HG03045 (cell line): ENCODE results near the gene CYFIP1.

Experiments
- ATAC-seq: cut with Tn5 transposase; IDR thresholded peaks from one replicate; pipeline ENCODE4 v1.9.1; 2021; ENCODE audit warnings: mild to moderate bottlenecking, moderate library complexity; ENCODE audit not compliant: unreplicated experiment

CYFIP1 gene

DNA sequence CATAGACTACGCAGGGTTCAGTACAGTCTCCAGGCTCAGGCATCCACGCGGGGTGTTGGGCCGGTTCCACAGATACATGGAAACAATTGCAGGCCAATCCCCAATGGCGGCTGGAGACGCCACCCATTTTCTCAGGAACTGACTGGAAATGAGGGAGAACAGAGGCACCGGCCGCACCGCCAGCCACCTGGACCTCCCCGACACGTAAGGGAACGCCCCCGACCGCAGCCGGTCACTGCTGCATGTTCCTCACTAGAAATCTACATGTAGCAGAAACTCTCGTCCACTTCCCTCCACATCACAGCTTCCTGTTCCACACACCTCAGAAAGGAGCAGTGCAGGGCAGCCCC lies 29.2 kb downstream of the CYFIP1 start:
- ATAC-seq = no peak

DNA sequence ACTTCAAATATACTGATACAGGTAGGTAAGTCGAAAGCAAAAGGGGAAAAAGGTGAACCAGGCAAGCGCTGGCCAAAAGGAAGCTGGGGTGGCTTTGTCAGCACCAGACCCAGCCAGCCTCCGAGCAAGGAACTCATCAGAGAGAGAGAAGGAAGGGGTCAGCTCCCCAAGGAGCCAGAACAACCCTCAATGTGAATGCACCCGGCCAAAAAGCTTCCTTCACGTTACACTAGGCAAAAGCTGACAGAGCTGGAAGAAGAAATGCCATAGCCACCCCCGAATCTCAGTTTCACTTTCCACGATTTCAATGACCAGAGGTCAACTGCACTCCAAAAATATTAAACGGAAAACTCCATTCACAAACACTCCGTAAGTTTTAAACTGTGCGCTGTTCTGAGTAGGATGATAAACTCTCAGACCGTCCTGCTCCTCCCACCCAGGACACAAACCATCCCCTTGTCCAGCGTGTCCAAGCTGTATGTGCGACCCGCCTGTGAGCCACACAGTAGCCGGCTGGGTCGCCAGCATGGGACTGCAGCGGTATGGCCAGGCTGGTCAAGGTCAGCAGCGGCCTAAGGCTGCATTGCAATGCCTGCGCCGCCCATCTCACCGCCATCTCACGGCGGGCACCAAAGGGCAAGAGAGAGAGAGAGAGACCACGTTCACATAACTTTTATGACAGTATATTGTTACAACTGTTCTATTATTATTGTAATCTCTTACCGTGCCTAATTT lies 29.7 kb downstream of the CYFIP1 start:
- no peak for ATAC-seq

DNA sequence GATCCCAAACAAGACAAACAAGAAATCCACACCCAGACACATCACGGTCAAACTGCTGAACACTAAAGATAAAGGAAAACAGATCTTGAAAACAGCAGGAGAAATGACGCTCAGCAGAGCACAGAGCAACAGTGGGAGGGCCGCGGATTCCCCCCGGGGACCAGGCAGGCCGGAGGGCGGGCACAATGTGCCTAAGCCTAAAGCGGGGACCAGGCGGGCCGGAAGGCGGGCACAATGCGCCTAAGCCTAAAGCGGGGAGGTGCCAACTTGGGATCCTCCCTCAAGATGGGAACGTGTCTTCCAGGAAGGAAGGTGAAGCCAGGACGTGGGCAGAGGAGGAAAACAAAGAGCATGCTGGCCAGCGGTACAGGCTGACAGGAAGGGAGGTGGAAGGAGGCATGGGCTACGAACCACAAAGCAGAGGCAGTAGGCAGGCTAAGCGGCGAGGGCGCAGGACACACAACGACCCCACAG lies 31.1 kb downstream of the CYFIP1 start:
- ATAC-seq = peak; percentile 75

DNA sequence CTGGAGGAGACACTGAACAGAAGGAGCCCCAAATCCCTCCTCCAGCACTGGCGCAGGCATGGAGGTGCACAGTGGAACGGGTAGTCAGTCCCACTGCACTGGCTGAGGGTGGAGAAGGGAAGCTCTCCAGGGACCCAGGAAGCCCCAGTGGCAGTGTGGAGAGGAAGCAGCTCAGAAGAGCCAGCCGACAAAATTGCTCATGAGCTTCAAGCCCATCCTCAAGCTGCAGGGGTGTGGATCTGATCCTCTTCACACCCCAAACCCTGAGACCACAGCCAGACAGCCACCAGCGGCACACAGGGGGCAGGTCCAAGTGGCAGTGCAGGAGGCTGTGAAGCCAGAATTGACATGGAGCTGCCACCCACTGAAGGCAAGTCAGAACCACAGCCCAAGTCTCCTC lies 32.1 kb downstream of the CYFIP1 start:
- no peak for ATAC-seq

DNA sequence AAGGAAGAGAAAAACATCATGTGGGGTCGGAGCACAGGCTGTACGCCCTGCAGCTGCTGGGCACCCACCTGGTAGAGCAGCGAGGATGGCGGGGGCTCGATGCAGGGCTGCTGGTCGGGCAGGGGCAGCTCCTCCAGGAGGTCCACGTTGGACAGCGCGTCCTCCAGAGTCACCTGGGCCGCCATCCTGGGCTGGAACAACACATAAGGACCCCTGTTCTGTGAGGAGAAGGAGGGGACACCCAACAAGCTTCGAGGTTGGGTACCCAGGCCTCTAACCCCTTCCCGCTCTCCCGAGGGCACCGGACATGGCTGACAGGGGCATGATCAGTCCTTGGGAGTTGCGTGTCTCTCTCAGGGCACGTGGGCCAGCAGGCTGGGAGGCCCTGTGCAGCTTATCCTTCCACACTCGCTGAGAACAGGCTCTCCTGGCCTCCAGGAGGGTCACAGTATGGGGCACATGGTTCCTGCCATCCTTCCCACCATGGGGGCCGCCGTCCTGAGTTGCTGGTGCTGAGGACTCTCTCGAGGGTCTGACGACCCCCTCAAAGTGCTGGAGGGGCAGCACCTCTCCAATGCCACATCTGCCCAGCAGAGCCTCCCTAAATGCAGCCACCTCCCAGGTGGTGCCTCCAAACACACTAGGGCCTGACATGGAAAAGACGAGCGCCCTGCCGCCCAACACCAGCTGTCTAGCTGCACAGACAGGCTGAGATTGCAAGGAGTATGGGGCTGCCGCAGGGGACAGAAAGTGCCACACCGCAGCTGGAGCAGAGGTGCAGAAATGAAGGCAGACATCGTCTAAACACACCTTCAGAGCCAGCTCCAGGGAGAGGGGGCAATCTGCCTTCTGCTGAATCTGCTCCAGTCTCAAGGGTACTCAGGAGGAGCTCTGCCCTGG lies 32.8 kb downstream of the CYFIP1 start:
- no peak for ATAC-seq

DNA sequence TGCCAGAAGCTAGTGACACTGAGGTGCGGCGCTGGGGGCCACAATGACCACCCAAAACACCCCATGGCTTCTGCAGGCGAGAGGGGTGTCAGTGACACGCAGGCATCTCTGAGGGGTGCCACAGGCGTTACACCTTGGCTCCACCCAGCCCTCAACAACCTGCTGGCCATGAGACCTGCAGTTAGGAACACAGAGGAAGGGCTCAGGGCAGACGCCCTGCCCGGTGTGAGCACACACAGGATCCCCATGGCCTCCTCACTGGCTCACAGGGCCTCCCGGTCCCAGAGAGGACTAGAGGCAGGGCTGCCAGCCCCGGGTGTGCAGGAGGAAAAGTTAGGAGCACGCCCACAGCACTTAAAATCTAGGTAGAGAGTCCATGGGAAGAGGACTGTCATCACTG lies 35.1 kb downstream of the CYFIP1 start:
- no peak for ATAC-seq

DNA sequence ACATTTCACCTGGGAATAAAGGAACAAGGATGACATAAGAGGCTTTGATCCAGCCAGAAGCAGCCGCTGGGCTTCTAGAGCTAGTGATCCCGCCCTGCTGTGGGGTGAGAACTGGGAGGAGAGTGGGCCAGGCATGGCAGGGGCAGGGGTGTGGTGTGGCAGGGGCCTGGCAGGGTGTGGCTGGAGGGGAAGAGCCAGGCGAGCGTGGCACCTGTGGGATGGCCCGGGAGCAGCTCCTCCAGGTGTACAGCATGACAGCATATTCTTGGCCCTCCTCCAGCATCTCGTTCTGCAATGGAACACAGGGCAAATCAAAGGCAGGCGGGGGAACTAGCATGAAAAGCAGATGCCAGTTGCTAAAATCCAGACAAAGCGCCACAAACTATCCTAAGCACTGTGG lies 35.5 kb downstream of the CYFIP1 start:
- no peak for ATAC-seq

DNA sequence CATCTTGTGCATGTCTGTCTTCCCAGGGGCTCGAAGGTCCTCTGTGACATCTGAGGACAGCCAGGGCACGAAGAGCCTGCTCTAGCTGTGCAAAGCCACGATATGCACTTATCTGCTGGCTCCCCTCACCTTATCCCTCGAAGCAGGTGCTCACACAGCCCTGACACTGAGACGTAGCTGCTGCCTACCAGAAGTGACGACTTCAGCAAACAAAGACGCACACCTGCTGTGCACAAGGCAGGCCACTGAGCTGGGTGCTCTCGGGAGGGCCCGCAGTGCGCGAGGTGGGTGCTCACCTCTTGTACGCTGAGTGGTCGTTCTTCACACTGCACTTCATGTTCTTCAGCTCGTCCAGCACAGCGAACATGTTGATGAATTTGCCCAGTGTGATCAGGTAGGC lies 37.3 kb downstream of the CYFIP1 start:
- ATAC-seq = no peak

DNA sequence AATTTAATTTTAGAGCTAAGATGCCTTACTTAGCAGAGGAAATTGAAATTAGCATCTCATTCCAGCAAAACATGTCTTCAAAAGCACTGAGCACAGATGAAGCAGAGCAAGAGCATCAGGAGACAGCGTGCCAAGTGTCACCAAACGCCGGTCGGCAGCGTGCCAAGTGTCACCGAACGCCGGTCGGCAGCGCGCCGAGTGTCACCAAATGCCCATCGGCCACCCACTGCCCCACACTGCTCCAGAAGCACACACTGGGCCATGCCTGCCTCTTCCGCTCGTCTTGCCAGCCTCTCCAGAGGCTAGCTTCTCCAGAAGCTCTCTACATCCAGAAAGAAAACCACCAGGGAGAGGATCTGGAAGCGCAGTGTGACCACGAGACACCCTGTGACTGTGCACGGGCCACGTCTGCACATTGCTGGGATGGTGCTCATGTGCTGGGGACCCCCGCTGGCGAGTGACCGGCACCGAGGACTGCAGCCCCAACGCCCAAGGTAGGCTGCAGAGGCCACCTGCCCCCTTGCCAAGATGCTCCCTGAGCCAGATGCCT lies 37.8 kb downstream of the CYFIP1 start:
- ATAC-seq = no peak

DNA sequence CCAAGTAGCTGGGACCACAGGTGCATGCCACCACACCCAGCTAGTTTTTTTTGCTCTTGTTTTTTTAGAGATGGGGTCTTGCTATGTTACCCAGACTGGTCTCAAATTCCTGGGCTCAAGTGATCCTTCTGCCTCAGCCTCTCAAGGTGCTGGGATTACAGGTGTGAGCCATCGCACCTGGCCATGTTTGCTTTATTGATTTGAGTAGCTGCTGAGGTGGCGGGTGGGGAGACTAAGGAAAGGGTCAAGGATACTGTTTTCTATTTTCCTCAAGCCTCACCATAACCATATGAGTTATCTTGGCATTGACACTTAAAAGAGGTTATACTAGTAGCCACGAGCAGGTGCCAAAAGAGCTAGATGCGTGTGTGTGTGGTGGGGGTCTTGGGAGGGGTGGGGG lies 39.0 kb downstream of the CYFIP1 start:
- ATAC-seq = no peak

DNA sequence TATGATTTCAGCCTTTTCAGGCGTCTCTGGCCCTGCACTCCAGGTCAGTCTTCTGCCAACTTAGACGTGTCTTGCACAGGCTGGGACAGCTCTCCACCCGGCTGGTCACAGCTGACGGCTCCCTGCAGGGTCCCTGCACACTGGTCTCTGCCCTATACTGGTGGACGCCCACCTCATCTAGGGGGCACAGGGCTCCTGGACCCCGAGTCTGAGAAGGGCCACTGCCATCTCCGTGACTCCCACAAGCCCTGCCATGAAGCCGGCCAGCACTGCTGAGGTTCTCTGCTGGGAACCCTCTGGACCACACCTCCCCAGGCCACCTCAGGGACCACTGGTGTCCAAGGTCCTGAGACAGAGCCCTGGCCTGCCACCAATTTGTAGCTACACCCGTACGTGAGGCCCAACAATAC lies 40.5 kb downstream of the CYFIP1 start:
- ATAC-seq = no peak

DNA sequence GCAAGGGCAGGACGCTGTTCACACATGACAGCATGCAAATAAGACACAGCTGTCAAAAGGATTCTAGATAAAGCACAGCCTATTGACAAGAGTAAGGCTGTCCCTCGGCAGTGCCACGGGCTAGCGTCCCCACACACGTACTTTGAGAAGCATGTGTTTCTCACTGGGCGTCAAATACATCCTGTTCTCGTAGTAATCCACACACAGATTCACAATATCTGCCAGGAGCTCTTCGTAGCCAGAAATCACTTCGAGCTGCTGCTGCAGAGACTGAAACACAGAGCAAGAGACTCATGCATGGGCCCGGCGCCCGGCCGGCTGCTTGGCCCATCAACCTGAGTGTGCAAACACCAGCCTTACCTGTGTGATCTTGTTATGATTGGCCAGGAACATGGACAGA lies 41.1 kb downstream of the CYFIP1 start:
- no peak for ATAC-seq

DNA sequence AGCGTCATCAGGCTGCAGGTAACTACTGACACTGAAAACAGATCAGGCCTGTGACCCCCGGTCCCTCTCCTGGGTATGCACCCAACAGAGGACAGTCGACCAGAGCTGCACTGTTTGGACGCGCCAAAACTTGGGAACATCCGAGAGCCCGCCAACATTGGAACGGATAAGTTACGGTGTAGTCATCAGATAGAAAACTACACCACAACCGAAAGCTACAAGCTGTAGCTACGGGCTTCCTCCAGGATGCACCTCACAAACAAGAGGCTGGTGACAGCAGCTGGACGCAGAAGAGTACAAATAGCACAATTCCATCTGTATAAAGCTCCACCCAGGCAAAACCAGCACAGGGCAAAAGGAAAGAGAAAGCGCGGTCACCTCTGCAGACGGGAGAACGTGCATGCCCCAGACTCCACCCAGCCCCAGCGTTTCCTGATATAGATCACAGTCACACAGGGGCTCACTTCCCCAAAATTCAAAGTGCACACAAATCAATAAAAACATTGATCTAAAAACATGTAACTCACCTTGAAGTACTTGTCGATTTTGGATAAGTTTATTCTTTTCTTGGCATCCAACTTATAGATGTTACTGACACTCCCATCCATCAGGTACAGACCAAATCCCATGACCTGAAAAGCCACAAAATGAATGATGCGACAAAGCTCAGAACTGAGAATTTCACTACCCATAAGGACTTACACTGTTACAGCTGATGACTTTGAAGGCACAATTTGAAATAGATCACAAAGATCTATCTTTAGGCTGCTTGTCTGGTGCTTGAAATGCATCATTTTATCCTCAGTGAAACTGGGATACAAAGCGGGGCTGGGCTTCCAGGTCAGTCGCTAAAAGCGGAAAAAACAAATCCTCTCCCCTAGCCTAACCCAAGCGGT lies 43.3 kb downstream of the CYFIP1 start:
- peak; percentile 83 for ATAC-seq

DNA sequence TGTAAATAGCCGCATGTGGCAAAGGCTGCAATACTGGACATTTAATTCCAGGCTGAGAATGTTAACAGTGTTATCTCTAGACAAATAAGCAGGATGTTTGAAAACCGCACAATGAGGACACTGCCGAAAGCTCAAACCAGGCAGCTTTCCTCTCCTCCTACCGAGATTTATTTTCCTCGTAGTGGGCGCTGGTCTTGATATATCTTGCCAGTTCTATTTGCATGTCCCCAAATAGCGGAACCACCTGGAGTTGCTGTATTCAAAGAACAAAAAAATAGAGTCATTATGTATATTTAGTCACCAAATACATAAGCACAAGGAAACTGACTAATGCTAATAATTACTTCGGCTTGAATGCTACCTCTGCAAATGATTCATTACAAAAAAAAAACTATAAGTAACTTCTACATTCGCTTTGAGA lies 46.5 kb downstream of the CYFIP1 start:
- ATAC-seq = no peak

DNA sequence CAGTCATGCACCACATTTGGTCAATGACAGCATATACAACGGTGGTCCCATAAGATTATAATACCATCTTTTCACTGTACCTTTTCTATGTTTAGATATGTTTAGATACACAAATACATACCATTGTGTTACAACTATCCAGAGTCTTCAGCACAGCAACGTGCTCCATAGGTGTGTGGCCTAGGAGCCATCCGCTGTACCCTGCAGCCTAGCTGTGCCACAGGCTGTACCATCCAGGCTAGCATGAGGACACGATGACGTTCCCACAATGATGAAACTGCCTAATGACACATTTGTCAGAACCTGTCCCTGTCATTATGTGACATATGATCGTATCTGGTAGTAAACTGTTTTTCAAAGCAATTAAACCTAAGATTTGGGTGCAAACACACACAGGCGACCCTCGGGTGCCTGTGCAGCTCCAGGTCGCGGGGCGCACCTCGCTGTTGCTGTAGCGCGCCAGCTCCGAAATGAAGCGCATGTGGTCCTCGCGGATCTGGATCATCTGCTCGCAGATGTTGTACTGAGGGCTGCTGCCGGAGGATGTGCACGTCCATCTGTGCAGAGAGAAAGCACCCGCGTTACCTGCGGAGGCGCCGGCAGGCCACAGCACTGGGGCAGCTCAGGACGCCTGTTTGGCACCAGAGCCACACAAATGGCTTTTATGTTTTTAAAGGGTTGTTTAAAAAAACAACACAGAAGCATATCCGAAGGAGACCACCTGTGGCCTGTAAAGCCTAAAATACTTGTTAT lies 48.2 kb downstream of the CYFIP1 start:
- ATAC-seq = no peak

DNA sequence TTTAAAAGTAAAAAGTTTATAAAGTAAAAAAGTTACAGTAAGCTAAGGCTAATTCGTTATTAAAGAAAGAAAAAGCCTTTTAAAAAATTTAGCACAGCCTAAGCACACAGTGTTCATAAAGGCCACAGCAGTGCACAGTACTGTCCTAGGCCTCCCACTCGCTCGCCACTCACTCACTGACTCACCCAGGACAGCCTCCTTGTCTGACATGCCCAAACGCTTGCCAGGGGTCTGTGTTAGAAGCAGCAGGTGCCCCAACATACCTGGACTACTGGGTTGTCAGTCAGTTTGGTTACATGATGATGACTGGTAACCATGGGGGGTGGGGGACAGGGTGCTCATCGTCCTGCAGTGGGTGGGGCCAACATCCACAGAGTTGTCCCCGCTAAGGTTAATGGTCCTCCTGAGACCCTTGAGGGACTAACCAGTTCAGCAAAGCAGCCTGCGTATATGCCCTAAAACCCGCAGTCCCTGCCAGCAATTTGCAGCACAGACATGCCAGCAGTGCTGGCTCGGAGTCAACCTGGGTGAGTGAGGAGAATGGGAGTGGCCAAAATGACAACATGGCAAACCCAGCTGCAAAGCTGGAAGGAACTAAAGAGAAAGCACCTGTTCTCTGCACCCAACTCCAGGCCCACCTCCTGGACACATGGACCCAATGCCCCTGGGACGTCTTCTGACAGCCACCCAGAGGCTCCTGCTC lies 49.2 kb downstream of the CYFIP1 start:
- ATAC-seq = no peak

DNA sequence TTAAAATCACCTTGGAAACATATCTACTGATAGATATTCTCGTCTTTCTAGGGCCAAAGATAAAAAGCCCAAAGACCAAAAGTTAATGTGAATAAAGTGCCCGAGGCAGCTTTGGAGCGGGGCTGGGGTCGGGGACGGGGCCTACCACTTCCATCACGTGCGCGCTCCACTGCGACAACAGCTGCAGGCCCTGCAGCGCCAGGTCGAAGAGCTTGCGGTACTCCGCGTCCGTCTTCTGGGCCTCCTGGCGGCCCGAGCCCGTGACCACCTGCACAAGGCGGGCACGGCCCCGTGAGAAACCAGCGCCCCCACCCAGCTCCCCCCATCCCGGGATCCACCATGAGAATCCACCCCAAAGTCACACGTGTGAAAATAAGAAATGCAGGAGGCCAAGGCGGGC lies 52.4 kb downstream of the CYFIP1 start:
- no peak for ATAC-seq

DNA sequence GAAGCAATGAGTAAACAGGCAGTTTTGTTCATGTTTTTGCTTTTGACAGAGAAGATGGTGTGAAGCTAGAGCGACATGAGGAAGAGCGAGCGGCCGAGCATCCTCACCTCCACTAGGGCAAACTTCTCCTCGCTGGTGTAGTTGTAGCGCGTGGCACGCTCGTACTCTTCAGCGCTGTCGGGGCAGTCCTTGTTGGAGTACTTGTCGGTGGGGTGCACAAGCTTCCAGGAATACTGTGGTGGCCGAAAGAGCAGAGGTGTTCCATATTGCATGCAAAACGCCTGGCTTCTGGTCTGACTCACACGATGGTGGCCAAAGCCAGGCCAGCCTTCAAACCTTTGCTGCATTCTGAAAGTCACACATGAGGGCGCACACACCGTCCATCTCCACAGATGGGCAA lies 54.3 kb downstream of the CYFIP1 start:
- ATAC-seq = no peak

DNA sequence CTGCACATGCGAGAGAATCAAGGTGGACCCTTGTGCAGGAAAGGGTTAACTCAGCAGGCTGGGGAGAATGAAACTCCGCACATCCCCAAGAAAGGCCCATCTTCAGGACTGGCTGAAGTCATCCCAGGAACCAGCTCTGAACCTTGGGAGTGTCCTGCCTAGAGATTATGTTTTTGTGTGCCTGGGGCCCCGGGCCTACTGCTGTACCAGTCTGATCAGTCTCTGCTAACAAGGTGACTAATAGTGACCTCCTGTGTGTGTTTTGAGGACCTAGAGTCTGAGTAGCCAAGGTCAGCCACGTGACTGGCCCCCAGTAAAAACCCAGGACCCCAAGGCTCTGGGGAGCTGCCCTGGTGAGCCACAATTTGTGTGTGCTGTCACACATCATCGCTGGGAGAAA lies 58.2 kb downstream of the CYFIP1 start:
- ATAC-seq = no peak

DNA sequence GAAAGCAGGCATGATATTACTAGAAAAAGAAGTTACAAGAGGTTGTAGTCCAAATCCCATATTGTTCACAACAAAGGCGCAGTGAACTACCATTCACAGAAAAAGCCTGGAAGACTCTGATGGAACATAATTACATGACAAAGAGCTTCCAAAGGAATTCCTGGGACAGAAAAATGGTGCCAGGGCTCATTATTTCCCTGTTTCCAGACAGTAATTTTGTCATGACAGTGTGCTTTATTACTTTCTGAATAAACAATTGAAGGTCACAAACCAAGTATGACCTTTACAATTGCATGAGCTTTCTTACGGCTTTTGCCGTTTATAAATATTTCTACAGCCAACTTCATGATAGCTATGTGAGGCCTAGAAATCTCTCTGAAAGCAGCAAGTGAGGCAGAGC lies 61.0 kb downstream of the CYFIP1 start:
- ATAC-seq = no peak
